Lung (tissue), 12 donors: ENCODE results near the gene MITF. TPM values are rescaled to one million over a fixed set of nuclear protein-coding genes. Genes with fewer than 3 reads are reported as not detected.
"Not testable (repeated sequence)": the region's sequence is repeated elsewhere in the genome, so short reads cannot be mapped to it uniquely, and the experiment has no call there.

Experiments used
- ATAC-seq: fragments of 200-7000 bp; cut with Tn5 transposase; one replicate; pipeline ENCODE4 v1.9.1; 2020; ENCODE audit warnings: moderate number of reproducible peaks; ENCODE audit not compliant: insufficient read depth, low FRiP score
- DNase-seq, 3 donors: peaks; one replicate each; pipeline ENCODE4 v3.0.0-alpha.2; 2013 to 2017
- H3K27ac ChIP-seq, 2 donors: one replicate each; pipeline ENCODE4 v1.5.1; 2013; ENCODE audit warnings: mild to moderate bottlenecking in 2 of 2, moderate library complexity in 2 of 2, control low read depth in 1 of 2, inconsistent platforms in 1 of 2, low read depth in 1 of 2, low read length in 1 of 2
- H3K27me3 ChIP-seq, 3 donors: one replicate each; pipeline ENCODE4 v1.5.1; 2013; ENCODE audit warnings: low read length in 2 of 3; ENCODE audit not compliant: control insufficient read depth in 3 of 3, insufficient read depth in 3 of 3
- H3K36me3 ChIP-seq, 4 donors: one replicate each; pipeline ENCODE4 v1.5.1; 2013; ENCODE audit warnings: low read length in 4 of 4, mild to moderate bottlenecking in 1 of 4, moderate library complexity in 1 of 4; ENCODE audit not compliant: control insufficient read depth in 4 of 4, insufficient read depth in 4 of 4
- H3K4me1 ChIP-seq, 5 donors: one replicate each; pipeline ENCODE4 v1.5.1; 2013; ENCODE audit warnings: low read length in 5 of 5, mild to moderate bottlenecking in 2 of 5, moderate library complexity in 1 of 5; ENCODE audit not compliant: control insufficient read depth in 5 of 5, insufficient read depth in 5 of 5
- H3K4me3 ChIP-seq: one replicate; pipeline ENCODE4 v1.5.1; 2013; ENCODE audit warnings: mild to moderate bottlenecking, control low read depth, moderate library complexity
- H3K9ac ChIP-seq, 2 donors: one replicate each; pipeline ENCODE4 v1.5.1; 2013; ENCODE audit warnings: low read length in 2 of 2, control low read depth in 1 of 2; ENCODE audit not compliant: insufficient read depth in 1 of 2
- H3K9me3 ChIP-seq, 4 donors: one replicate each; pipeline ENCODE4 v1.5.1; 2013; ENCODE audit warnings: low read length in 3 of 4, mild to moderate bottlenecking in 1 of 4, moderate library complexity in 1 of 4; ENCODE audit not compliant: control insufficient read depth in 4 of 4, insufficient read depth in 3 of 4
- WGBS, 2 donors: extraction: QIAGEN DNeasy Blood & Tissue Kit; methylation state at CpG; one replicate each; pipeline ENCODE4 v1.1.7; 2013; 5-methylcytosine and 5-hydroxymethylcytosine counted together
- polyA plus RNA-seq, 2 donors: library from polyadenylated mRNA; stranded (reverse); fragments of 200-250 nt; gene quantifications; one replicate each; pipeline ENCODE4 v1.2.1, GENCODE V29; 2013
- total RNA-seq, 2 donors: library from RNA; depleted of rRNA in 1 of 2; stranded (reverse); fragments of >200 nt in 1 of 2; gene quantifications; one replicate each; pipeline ENCODE4 v1.2.1, GENCODE V29; 2014 to 2021
- TF ChIP-seq, protein P1 (sequence below): IDR thresholded peaks from 2 replicates; pipeline ENCODE4 v1.5.1; 2012; ENCODE audit warnings: mild to moderate bottlenecking; ENCODE audit errors: control extremely low read depth, extremely low read depth
- donor health status: control.
- donor health status: control.
- donor health status: Bipolar disorder and iron deficiency.
- donor health status: healthy.
- donor health status: DM: yes; HTN: yes; CAD: no.

The MITF gene
- total and polyA plus RNA-seq, 4 donors, result 5.0 to 28.0 (median 12.0) TPM

DNA sequence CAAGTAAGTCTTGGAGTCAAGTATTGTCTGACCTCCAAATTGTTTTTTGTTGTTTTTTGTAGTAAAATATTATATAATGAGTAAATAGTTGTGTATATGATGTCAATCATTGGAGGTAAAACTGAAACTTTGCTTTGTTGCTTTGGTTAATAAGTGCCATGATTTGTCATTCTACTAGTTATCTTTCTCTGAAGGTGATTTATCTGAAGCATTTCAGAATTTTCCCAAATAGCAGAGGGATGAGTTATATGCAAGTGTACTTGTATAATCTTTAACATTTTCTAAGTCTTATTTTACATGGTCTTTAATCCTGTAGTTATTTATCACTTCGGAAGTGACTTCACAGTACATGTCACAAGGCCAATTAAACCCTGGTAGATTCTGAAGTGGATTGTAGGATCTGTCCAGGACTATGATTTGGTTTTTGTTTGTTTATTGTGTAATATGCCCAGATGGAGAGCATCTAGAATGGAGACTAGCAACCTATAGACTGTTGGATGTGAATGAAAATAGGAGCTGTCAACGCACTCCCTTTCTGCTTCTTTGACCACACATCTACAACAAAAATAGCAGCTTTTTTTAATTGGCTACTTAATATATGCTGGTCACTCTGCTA, 167.2 kb downstream of the MITF start:
- Histone ChIP-seq H3K9me3 (peaks cover 0 to 6% (median 0%) of the 10 kb centered on the region in 4 donors), H3K36me3 (peaks cover 0 to 2% (median 0%) of the 10 kb centered on the region in 4 donors), H3K27ac (no peak overlapping the region), H3K27me3 (peaks cover 0 to 3% (median 0%) of the 10 kb centered on the region in 3 donors), H3K4me1 (peaks cover 0 to 20% (median 0%) of the 10 kb centered on the region in 5 donors), H3K4me3 (no peak overlapping the region), H3K9ac (no peak overlapping the region)
- ATAC-seq (no peak), DNase-seq (no peak)
- 95 to 97% methylated on average over 2 of the region's 2 CpGs for WGBS, 2 donors
- TF ChIP-seq, protein P1, sequence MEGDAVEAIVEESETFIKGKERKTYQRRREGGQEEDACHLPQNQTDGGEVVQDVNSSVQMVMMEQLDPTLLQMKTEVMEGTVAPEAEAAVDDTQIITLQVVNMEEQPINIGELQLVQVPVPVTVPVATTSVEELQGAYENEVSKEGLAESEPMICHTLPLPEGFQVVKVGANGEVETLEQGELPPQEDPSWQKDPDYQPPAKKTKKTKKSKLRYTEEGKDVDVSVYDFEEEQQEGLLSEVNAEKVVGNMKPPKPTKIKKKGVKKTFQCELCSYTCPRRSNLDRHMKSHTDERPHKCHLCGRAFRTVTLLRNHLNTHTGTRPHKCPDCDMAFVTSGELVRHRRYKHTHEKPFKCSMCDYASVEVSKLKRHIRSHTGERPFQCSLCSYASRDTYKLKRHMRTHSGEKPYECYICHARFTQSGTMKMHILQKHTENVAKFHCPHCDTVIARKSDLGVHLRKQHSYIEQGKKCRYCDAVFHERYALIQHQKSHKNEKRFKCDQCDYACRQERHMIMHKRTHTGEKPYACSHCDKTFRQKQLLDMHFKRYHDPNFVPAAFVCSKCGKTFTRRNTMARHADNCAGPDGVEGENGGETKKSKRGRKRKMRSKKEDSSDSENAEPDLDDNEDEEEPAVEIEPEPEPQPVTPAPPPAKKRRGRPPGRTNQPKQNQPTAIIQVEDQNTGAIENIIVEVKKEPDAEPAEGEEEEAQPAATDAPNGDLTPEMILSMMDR, result no peak

DNA sequence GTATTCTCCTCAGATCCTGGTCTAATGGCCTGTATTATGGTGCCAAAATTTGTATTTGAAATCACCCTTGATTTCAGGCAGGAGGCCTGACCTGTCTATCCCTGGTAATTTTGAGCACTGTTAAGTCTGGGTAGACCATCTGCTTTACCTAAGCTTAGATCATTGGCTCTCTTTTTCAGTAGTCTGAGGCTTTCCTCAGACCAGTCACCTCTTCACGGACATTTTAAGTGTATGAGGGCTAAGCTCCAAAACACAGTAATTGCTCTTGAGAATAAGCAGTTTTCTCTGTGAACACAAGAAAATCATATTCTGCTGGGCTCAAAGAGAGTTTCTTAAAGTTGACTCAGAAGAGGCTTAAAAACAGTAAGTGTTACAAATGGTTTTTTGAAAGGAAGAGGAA, 168.3 kb downstream of the MITF start:
- Histone ChIP-seq H3K4me3 (no peak overlapping the region), H3K36me3 (peaks cover 0 to 2% (median 0%) of the 10 kb centered on the region in 4 donors), H3K9ac (no peak overlapping the region), H3K9me3 (peaks cover 0 to 6% (median 0%) of the 10 kb centered on the region in 4 donors), H3K4me1 (peaks cover 0 to 15% (median 0%) of the 10 kb centered on the region in 5 donors), H3K27ac (peak overlapping the region in 1 of 2 donors; percentile 21), H3K27me3 (peaks cover 0 to 3% (median 0%) of the 10 kb centered on the region in 3 donors)
- no peak for ATAC-seq
- TF ChIP-seq, protein P1, result no peak
- 59 to 76% methylated on average over 1 of the region's 1 CpG for WGBS, 2 donors
- no peak for DNase-seq

DNA sequence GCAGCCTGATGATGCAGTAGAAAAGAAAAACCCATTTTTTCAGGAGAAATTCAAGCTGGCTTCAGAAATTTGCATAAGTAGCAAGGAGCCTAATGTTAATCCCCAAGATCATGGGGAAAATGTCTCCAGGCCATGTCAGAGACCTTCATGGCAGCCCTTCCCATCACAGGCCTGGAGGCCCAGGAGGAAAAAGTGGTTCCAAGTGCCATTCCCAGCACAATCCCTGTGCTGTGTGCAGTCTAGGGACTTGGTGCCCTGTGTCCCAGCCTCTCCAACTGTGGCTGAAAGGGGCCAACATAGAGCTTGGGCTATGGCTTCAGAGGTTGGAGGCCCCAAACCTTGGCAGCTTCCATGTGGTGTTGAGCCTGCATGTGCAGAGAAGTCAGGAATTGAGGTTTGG, 170.6 kb downstream of the MITF start:
- DNase-seq, ATAC-seq: not testable (repeated sequence)

DNA sequence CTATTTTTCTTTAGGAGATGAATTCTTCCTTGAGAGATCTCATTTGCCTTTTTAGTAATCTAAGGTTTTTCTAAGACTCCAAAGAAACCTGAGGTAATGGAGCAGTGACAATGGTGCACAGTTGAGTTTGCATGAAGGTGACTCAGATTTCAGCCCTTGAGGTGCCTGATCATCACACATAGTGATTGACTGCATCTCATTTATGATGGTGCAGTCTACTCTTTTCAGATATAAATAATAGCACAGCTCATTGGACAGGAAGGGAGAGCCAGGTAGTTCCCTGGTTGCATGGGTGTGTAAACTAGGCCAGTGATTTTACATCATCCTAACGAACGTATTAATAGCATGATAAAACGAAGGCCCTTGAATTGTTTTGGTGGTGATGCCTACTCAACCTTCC, 174.2 kb downstream of the MITF start:
- no peak for ATAC-seq
- TF ChIP-seq, protein P1, result no peak
- H3K4me1 ChIP-seq, result peaks cover 0 to 2% (median 0%) of the 10 kb centered on the region in 5 donors
- no peak overlapping the region for H3K4me3 ChIP-seq
- H3K36me3 ChIP-seq, result no peaks in the 10 kb centered on the region
- 93 to 96% methylated on average over 3 of the region's 3 CpGs for WGBS, 2 donors
- peaks cover 0 to 9% (median 0%) of the 10 kb centered on the region in 4 donors for H3K9me3 ChIP-seq
- no peak overlapping the region for H3K9ac ChIP-seq
- no peak overlapping the region for H3K27ac ChIP-seq
- DNase-seq, result no peak
- no peaks in the 10 kb centered on the region for H3K27me3 ChIP-seq

More for the DNA sequence above, 170.6 kb downstream of the MITF start:
- not testable (repeated sequence) for H3K36me3 ChIP-seq, H3K27me3 ChIP-seq, H3K27ac ChIP-seq, H3K9ac ChIP-seq, H3K4me1 ChIP-seq, H3K4me3 ChIP-seq, H3K9me3 ChIP-seq
